Colon (tissue), 2 donors: ENCODE measurements around the gene GAS6.
"Not testable (repeated sequence)": the region's sequence is repeated elsewhere in the genome, so short reads cannot be mapped to it uniquely, and the experiment has no call there.

ENCODE experiments used
- FAIRE-seq: peaks from 2 replicates; lab custom pipeline; 2012; peaks lifted over from hg19 to GRCh38; lab: Jason Lieb, UNC
- donor health status: control.
- donor health status: control.

GAS6 gene

GRCh38 chr13:113791226-113791625 lies 72.7 kb downstream of the GAS6 start:
- no peak for FAIRE-seq

- not testable (repeated sequence) for FAIRE-seq
Measured at GRCh38 chr13:113789931-113790330, 73.9 kb downstream of the GAS6 start.

GRCh38 chr13:113789167-113789566 lies 74.7 kb downstream of the GAS6 start:
- FAIRE-seq = no peak

GRCh38 chr13:113788413-113789135 lies 75.3 kb downstream of the GAS6 start:
- no peak for FAIRE-seq

GRCh38 chr13:113787694-113788093 lies 76.2 kb downstream of the GAS6 start:
- FAIRE-seq = no peak

GRCh38 chr13:113786262-113786841 lies 77.5 kb downstream of the GAS6 start:
- FAIRE-seq = no peak

- no peak for FAIRE-seq
Measured at GRCh38 chr13:113785051-113786010, 78.5 kb downstream of the GAS6 start.

- FAIRE-seq = no peak
Measured at GRCh38 chr13:113784645-113785024, 79.2 kb downstream of the GAS6 start.

GRCh38 chr13:113783966-113784644 lies 79.8 kb downstream of the GAS6 start:
- FAIRE-seq = no peak

GRCh38 chr13:113783200-113783881 lies 80.5 kb downstream of the GAS6 start:
- no peak for FAIRE-seq

- FAIRE-seq = no peak
Measured at GRCh38 chr13:113782472-113782871, 81.4 kb downstream of the GAS6 start.

- no peak for FAIRE-seq
Measured at GRCh38 chr13:113781571-113781970, 82.3 kb downstream of the GAS6 start.

GRCh38 chr13:113777311-113778260 lies 86.3 kb downstream of the GAS6 start:
- no peak for FAIRE-seq

- no peak for FAIRE-seq
Measured at GRCh38 chr13:113776231-113777125, 87.4 kb downstream of the GAS6 start.

GRCh38 chr13:113775451-113776145 lies 88.3 kb downstream of the GAS6 start:
- FAIRE-seq = no peak

- FAIRE-seq = no peak
Measured at GRCh38 chr13:113774177-113775107, 89.4 kb downstream of the GAS6 start.

GRCh38 chr13:113771709-113772331 lies 92.1 kb downstream of the GAS6 start:
- FAIRE-seq = no peak
